GM12878 (cell line): ENCODE results near the gene KHDRBS1. TPM values are rescaled to one million over a fixed set of nuclear protein-coding genes. Genes with fewer than 3 reads are reported as not detected.

ENCODE experiments used
- ATAC-seq: fragments of 200-7000 bp; cut with Tn5 transposase; 3 replicates; pipeline ENCODE4 v1.9.1; 2020; ENCODE audit warnings: mild to moderate bottlenecking, moderate library complexity
- BruUV-seq: library from RNA; stranded (reverse); fragments of 400-500 nt; replicated peaks from 2 replicates; lab custom pipeline; 2021; lab: Mats Ljungman, UMichigan
- CTCF ChIA-PET: fragments of 300-600 bp; sonication (Branson Sonifier 250); formaldehyde crosslinking; extraction: SDS; loops from one replicate; lab custom pipeline; 2021; ENCODE audit warnings: inconsistent platforms; lab: Yijun Ruan, JAX
- POLR2A ChIA-PET: fragments of 350-600 bp; formaldehyde crosslinking; extraction: SDS; loops from one replicate; lab custom pipeline; 2021; ENCODE audit warnings: inconsistent platforms; lab: Charles Lee
- RAD21 ChIA-PET: fragments of 300-600 bp; sonication (Branson Sonifier 250); formaldehyde crosslinking; loops from one replicate; lab custom pipeline; 2023; ENCODE audit warnings: antibody characterized with exemption; ENCODE audit not compliant: unreplicated experiment; lab: Charles Lee
- SMC1A ChIA-PET: fragments of 300-600 bp; sonication (Branson Sonifier 250); formaldehyde crosslinking; loops from one replicate; lab custom pipeline; 2023; ENCODE audit not compliant: unreplicated experiment, uncharacterized antibody; lab: Charles Lee
- DNase-seq: peaks from one replicate; pipeline ENCODE4 v3.0.0-alpha.2; 2011; ENCODE audit warnings: low read depth, low spot score
- FAIRE-seq: peaks from 3 replicates; lab custom pipeline; 2011; peaks lifted over from hg19 to GRCh38; lab: Jason Lieb, UNC
- H2AFZ ChIP-seq: 2 replicates; pipeline ENCODE4 v1.6.0; 2011; ENCODE audit warnings: low read depth, low read length, control low read depth; ENCODE audit not compliant: control insufficient read depth
- H3K27ac ChIP-seq: 2 replicates; pipeline ENCODE4 v1.5.1; 2011; ENCODE audit warnings: control low read depth; ENCODE audit not compliant: control insufficient read depth, insufficient read depth
- H3K27me3 ChIP-seq, 2 experiments: replicated peaks in 1 of 2; 2 replicates each; pipeline versions ENCODE4 v1.6.0 to v1.6.1; 2011; ENCODE audit warnings: low read length in 1 of 2; ENCODE audit not compliant: control insufficient read depth in 2 of 2, insufficient read depth in 2 of 2
- H3K36me3 ChIP-seq, 2 experiments: 2 replicates each; pipeline ENCODE4 v1.5.1; 2011; ENCODE audit warnings: low read length in 1 of 2; ENCODE audit not compliant: control insufficient read depth in 2 of 2, insufficient read depth in 2 of 2
- H3K4me1 ChIP-seq: 2 replicates; pipeline ENCODE4 v1.6.1; 2011; ENCODE audit warnings: mild to moderate bottlenecking, low read length, moderate library complexity, mixed read lengths; ENCODE audit not compliant: control insufficient read depth, insufficient read depth
- H3K4me2 ChIP-seq: 2 replicates; pipeline ENCODE4 v1.6.0; 2011; ENCODE audit warnings: control low read depth; ENCODE audit not compliant: control insufficient read depth, insufficient read depth
- H3K4me3 ChIP-seq: fragments of 200-600 bp; sonication (generic); 2 replicates; pipeline ENCODE4 v1.5.1; 2016
- H3K79me2 ChIP-seq: 2 replicates; pipeline ENCODE4 v1.6.0; 2011; ENCODE audit warnings: low read length; ENCODE audit not compliant: control insufficient read depth, insufficient read depth
- H3K9ac ChIP-seq: 2 replicates; pipeline ENCODE4 v1.8.0; 2011; ENCODE audit warnings: low read length, control low read depth, mixed read lengths; ENCODE audit not compliant: control insufficient read depth, insufficient read depth
- H3K9me3 ChIP-seq: replicated peaks from 3 replicates; pipeline ENCODE4 v1.5.1; 2011; ENCODE audit warnings: mild to moderate bottlenecking, low read length; ENCODE audit not compliant: control insufficient read depth, insufficient read depth
- H4K20me1 ChIP-seq: 2 replicates; pipeline ENCODE4 v1.6.0; 2011; ENCODE audit not compliant: control insufficient read depth, insufficient read depth
- ATF3 ChIP-seq: IDR thresholded peaks from 2 replicates; pipeline ENCODE4 v1.6.1; 2011; ENCODE audit warnings: low read depth, mild to moderate bottlenecking, low read length, moderate library complexity, borderline replicate concordance; ENCODE audit errors: extremely low read depth
- BCL11A ChIP-seq: IDR thresholded peaks from 2 replicates; pipeline ENCODE4 v1.6.1; 2011; ENCODE audit warnings: low read depth, low read length
- BRCA1 ChIP-seq: IDR thresholded peaks from 2 replicates; pipeline ENCODE4 v1.6.1; 2011; ENCODE audit warnings: low read depth, low read length, improper control_type of control experiment
- CHD1 ChIP-seq: IDR thresholded peaks from 2 replicates; pipeline ENCODE4 v1.6.1; 2012; ENCODE audit warnings: low read depth, low read length, improper control_type of control experiment
- ETV6 ChIP-seq, 2 experiments: fragments of 450-650 bp in 1 of 2; IDR thresholded peaks in 1 of 2; conservative IDR thresholded peaks in 1 of 2; 2 replicates each; pipeline ENCODE4 v1.6.1; 2014; ENCODE audit warnings: antibody characterized with exemption in 1 of 2, borderline replicate concordance in 1 of 2, low read depth in 1 of 2, mild to moderate bottlenecking in 1 of 2, moderate library complexity in 1 of 2
- FOS ChIP-seq: IDR thresholded peaks from 3 replicates; pipeline ENCODE4 v1.6.1; 2011; ENCODE audit warnings: borderline replicate concordance; ENCODE audit not compliant: insufficient read length; ENCODE audit errors: extremely low read depth
- HDGF ChIP-seq: fragments of 450-650 bp; IDR thresholded peaks from 2 replicates; pipeline ENCODE4 v1.6.1; 2016; ENCODE audit warnings: antibody characterized with exemption
- MEF2B ChIP-seq: fragments of 450-650 bp; IDR thresholded peaks from 2 replicates; pipeline ENCODE4 v1.6.1; 2018; ENCODE audit warnings: mild to moderate bottlenecking, moderate library complexity; ENCODE audit not compliant: partially characterized antibody, poor library complexity, severe bottlenecking
- NRF1 ChIP-seq: conservative IDR thresholded peaks from 2 replicates; pipeline ENCODE4 v1.6.1; 2011; ENCODE audit warnings: mild to moderate bottlenecking, low read depth, low read length, improper control_type of control experiment
- RUNX3 ChIP-seq: IDR thresholded peaks from 2 replicates; pipeline ENCODE4 v1.6.1; 2012; ENCODE audit warnings: low read length, inconsistent platforms
- STAT3 ChIP-seq: IDR thresholded peaks from 2 replicates; pipeline ENCODE4 v1.6.1; 2011; ENCODE audit warnings: low read depth, low read length, improper control_type of control experiment
- WRNIP1 ChIP-seq: IDR thresholded peaks from 2 replicates; pipeline ENCODE4 v1.6.1; 2011; ENCODE audit warnings: low read depth, low read length, improper control_type of control experiment, borderline replicate concordance
- YY1 ChIP-seq: IDR thresholded peaks from 2 replicates; pipeline ENCODE4 v1.6.1; 2011; ENCODE audit warnings: low read depth, mild to moderate bottlenecking, low read length
- WGBS: methylation state at CpG from one replicate; pipeline ENCODE4 v1.1.6; 2016; ENCODE audit warnings: low lambda C conversion rate; ENCODE audit not compliant: insufficient replicate concordance, insufficient coverage; ENCODE audit errors: missing lambda C conversion rate; 5-methylcytosine and 5-hydroxymethylcytosine counted together
- in situ Hi-C: fragments of 300-500 bp; cut with MboI; formaldehyde crosslinking; loops from 9 replicates; pipeline ENCODE4 v1.14.3; 2018; ENCODE audit warnings: mixed read lengths
- intact Hi-C: fragments of 100-400 bp; cut with micrococcal nuclease; formaldehyde crosslinking; loops from one replicate; pipeline ENCODE4 v1.14.2; 2022; ENCODE audit not compliant: unreplicated experiment
- polyA plus RNA-seq, 11 experiments: library from polyadenylated mRNA; depleted of rRNA in 4 of 11; unstranded in 6 of 11; stranded (reverse) in 5 of 11; fragments of >200 nt; fragmentation: Nextera tagmentation in 4 of 11; fragmentation: Illumina TruSeq in 1 of 11; extraction: Ambion mirVana in 4 of 11; extraction: Trizol in 1 of 11; gene quantifications; 1 replicate in 1 of 11; 2 replicates in 10 of 11; pipeline versions ENCODE4 v1.2.1 to v1.2.3, GENCODE V29; 2011 to 2016; ENCODE audit warnings: inconsistent platforms in 2 of 11, missing spikeins in 2 of 11, low read depth in 1 of 11
- total RNA-seq, 4 experiments: library from RNA; depleted of rRNA in 3 of 4; stranded (reverse); fragments of >200 nt in 3 of 4; fragmentation: Illumina TruSeq in 1 of 4; extraction: Trizol in 1 of 4; gene quantifications; 2 replicates each; pipeline versions ENCODE4 v1.2.1 to v1.2.3, GENCODE V29; 2013 to 2021
- TF ChIP-seq, protein P1 (sequence below): IDR thresholded peaks from 2 replicates; pipeline ENCODE4 v1.6.1; 2012; ENCODE audit warnings: low read depth, low read length, improper control_type of control experiment
- TF ChIP-seq, protein P2 (sequence below): IDR thresholded peaks from 2 replicates; pipeline ENCODE4 v1.6.1; 2011; ENCODE audit warnings: low read depth, low read length, improper control_type of control experiment, borderline replicate concordance
- TF ChIP-seq, protein P3 (sequence below): fragments of 150-350 bp; IDR thresholded peaks from 2 replicates; pipeline ENCODE4 v1.6.1; 2014; ENCODE audit warnings: mild to moderate bottlenecking, low read depth, low read length
- TF ChIP-seq, protein P4 (sequence below): fragments of 450-650 bp; IDR thresholded peaks from 2 replicates; pipeline ENCODE4 v1.6.1; 2017; ENCODE audit warnings: low read depth, mild to moderate bottlenecking, moderate library complexity

The KHDRBS1 gene
- total and polyA plus RNA-seq, 10 of the 15 experiments (the other 5 are each of a cell fraction or from before 2014, with no cell fraction given): 42.5 to 204 (median 96.0) TPM

GRCh38 chr1:32051706-32052105, 38.0 kb downstream of the KHDRBS1 start:
- ATAC-seq (no peak), FAIRE-seq (no peak), DNase-seq (no peak)
- no peaks in the 10 kb centered on the region for H3K4me1 ChIP-seq
- no TSS peak for BruUV-seq
- H3K36me3 ChIP-seq: peaks cover 19 to 35% of the 10 kb centered on the region in 2 experiments
- in situ Hi-C loops: no loop called here
- no peak overlapping the region for H3K4me2 ChIP-seq
- ChIA-PET SMC1A (interaction anchor here (1.0 to 1.3 kb wide), 3 partner anchors 11 to 236 kb away, joined by 3 read pairs; partner anchors contain the start of gene SPOCD1), POLR2A (interaction anchor here (0.9 to 1.3 kb wide), 2 partner anchors 59 to 99 kb away, joined by 3 read pairs; no protein-coding TSS in a partner anchor), CTCF (interaction anchor here (0.9 kb wide), 1 partner anchor 8 kb away, joined by 3 read pairs; no protein-coding TSS in a partner anchor), RAD21 (no interaction called here)
- no peak overlapping the region for H3K9ac ChIP-seq
- no peaks in the 10 kb centered on the region for H3K9me3 ChIP-seq
- H3K4me3 ChIP-seq: no peak overlapping the region
- 100% methylated on average over 1 of the region's 1 CpG for WGBS
- no peak overlapping the region for H2AFZ ChIP-seq
- H4K20me1 ChIP-seq: no peaks in the 10 kb centered on the region
- no peak overlapping the region for H3K27ac ChIP-seq
- H3K27me3 ChIP-seq: no peaks in the 10 kb centered on the region
- H3K79me2 ChIP-seq: no peaks in the 10 kb centered on the region; the same call in 1 of the 2 replicates
- intact Hi-C loops: no loop called here
- TF ChIP-seq YY1: no peak
- TF ChIP-seq, protein P1, sequence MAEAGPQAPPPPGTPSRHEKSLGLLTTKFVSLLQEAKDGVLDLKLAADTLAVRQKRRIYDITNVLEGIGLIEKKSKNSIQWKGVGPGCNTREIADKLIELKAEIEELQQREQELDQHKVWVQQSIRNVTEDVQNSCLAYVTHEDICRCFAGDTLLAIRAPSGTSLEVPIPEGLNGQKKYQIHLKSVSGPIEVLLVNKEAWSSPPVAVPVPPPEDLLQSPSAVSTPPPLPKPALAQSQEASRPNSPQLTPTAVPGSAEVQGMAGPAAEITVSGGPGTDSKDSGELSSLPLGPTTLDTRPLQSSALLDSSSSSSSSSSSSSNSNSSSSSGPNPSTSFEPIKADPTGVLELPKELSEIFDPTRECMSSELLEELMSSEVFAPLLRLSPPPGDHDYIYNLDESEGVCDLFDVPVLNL: no peak
- TF ChIP-seq HDGF: no peak
- TF ChIP-seq, protein P2, sequence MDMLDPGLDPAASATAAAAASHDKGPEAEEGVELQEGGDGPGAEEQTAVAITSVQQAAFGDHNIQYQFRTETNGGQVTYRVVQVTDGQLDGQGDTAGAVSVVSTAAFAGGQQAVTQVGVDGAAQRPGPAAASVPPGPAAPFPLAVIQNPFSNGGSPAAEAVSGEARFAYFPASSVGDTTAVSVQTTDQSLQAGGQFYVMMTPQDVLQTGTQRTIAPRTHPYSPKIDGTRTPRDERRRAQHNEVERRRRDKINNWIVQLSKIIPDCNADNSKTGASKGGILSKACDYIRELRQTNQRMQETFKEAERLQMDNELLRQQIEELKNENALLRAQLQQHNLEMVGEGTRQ: no peak
- TF ChIP-seq STAT3: no peak
- TF ChIP-seq BCL11A: no peak
- TF ChIP-seq MEF2B: no peak
- TF ChIP-seq WRNIP1: no peak
- no peak for TF ChIP-seq NRF1
- TF ChIP-seq, protein P3, sequence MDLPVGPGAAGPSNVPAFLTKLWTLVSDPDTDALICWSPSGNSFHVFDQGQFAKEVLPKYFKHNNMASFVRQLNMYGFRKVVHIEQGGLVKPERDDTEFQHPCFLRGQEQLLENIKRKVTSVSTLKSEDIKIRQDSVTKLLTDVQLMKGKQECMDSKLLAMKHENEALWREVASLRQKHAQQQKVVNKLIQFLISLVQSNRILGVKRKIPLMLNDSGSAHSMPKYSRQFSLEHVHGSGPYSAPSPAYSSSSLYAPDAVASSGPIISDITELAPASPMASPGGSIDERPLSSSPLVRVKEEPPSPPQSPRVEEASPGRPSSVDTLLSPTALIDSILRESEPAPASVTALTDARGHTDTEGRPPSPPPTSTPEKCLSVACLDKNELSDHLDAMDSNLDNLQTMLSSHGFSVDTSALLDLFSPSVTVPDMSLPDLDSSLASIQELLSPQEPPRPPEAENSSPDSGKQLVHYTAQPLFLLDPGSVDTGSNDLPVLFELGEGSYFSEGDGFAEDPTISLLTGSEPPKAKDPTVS: no peak
- TF ChIP-seq CHD1: no peak
- TF ChIP-seq RUNX3: no peak
- no peak for TF ChIP-seq ATF3
- TF ChIP-seq, protein P4, sequence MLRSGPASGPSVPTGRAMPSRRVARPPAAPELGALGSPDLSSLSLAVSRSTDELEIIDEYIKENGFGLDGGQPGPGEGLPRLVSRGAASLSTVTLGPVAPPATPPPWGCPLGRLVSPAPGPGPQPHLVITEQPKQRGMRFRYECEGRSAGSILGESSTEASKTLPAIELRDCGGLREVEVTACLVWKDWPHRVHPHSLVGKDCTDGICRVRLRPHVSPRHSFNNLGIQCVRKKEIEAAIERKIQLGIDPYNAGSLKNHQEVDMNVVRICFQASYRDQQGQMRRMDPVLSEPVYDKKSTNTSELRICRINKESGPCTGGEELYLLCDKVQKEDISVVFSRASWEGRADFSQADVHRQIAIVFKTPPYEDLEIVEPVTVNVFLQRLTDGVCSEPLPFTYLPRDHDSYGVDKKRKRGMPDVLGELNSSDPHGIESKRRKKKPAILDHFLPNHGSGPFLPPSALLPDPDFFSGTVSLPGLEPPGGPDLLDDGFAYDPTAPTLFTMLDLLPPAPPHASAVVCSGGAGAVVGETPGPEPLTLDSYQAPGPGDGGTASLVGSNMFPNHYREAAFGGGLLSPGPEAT: no peak
- TF ChIP-seq BRCA1: no peak
- no peak for TF ChIP-seq ETV6 (conservative IDR thresholded peaks at IDR 0.05 in 1 of 2, IDR thresholded peaks at IDR 0.05 in 1 of 2; ENCODE audit: borderline replicate concordance in 1 of 2, low read depth in 1 of 2)
- TF ChIP-seq FOS: no peak
- TF ChIP-seq, all 136 proteins: peak for 0
